GM21717 (cell line): ENCODE measurements around the gene IL25.
"Not testable (repeated sequence)": the region's sequence is repeated elsewhere in the genome, so short reads cannot be mapped to it uniquely, and the experiment has no call there.

ENCODE experiments used
- ATAC-seq: cut with Tn5 transposase; IDR thresholded peaks from one replicate; pipeline ENCODE4 v1.9.1; 2021; ENCODE audit warnings: mild to moderate bottlenecking, moderate library complexity; ENCODE audit not compliant: unreplicated experiment

Gene IL25

GRCh38 chr14:23371865-23372264 lies 744 bp upstream of the IL25 start:
- no peak for ATAC-seq

- ATAC-seq, result no peak
Observed at GRCh38 chr14:23373041-23373440, 432 bp downstream of the IL25 start.

- no peak for ATAC-seq
Observed at GRCh38 chr14:23375527-23376251, 3.1 kb downstream of the IL25 start.

GRCh38 chr14:23376482-23377197 lies 4.0 kb downstream of the IL25 start, which contains the start of gene CMTM5:
Gene CMTM5, plus strand, starts transcription at chr14:23377046. Its CDS starts 206 bp downstream, at chr14:23377252.
- no peak for ATAC-seq

- no peak for ATAC-seq
Observed at GRCh38 chr14:23377198-23377550, 4.6 kb downstream of the IL25 start.

GRCh38 chr14:23377573-23378563 lies 5.3 kb downstream of the IL25 start:
- no peak for ATAC-seq

- ATAC-seq, result no peak
Observed at GRCh38 chr14:23378612-23379220, 6.1 kb downstream of the IL25 start.

DNA sequence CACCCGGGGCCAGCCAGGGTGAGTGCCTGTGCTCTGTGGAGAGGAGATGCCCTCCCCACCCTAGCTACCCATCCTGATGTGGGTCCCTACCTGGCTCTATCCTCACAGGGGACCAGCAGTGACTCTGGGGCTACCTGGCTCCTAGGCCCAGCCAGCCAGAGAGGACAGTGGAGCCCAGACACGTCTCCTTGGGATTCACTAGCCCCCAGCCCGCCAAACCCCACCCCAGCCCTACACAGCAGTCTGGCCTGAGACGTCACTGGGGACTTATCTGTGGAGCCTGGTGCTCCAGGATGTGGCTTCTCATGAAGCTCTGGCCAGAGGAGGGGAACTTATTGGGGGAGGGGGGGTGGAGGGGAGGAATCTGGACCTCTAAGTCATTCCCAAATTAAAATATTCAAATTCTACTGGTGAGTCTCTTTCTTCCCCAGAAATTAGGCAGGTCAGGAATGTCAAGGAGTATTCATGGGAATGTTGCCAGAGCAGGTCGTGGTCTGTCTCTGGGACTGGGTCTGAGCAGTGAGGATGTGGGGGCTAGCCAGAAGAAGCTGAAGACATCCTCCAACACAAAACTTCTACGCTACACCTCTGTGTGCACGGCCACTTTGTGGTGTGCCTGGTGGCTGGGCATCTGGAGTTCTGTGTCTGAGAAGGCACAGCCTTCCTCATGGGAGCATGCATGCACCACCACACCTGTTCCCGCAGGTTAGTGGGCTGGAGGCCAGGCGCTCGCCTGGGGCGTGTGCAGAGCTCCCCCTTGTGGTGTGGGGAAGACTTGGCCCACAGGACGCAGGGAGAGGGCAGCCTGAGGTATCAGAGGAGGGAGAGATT lies 7.0 kb downstream of the IL25 start:
- ATAC-seq, result no peak

DNA sequence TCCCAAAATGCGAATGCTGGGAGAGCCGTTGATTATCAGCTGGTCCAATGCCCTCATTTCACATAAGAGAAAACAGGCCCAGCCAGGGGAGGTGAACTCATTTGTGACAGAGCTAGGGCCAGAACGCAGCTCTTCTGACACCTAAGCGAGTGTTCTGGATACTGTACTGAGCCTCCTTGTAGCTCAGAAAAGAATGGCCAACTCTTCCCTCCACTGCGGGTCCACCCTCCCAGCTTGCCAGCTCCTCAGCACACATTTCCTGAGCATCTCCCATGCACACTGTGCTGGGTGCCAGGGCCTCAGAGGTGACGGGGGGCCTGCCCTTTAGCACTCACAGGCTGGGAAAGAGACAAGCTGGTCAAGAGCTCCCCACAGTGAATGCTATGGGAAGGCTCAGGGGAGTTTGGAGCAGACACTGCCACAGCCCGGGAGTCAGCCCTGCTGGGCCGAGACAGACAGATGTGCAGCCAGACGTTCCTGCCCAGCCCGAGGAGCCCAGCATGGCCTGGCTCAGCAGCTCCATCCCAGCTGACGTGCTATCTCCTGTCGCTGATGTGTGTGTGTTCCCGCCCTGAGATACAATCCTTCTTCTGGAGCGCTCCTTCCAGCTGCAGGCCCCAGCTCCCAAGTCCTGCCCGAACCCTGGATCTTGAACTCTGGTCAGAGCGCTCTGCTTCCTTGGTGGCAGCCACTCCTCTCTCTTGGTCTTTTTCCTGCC lies 7.7 kb downstream of the IL25 start:
- ATAC-seq, result no peak

GRCh38 chr14:23380976-23381375 lies 8.4 kb downstream of the IL25 start:
- ATAC-seq, result no peak

DNA sequence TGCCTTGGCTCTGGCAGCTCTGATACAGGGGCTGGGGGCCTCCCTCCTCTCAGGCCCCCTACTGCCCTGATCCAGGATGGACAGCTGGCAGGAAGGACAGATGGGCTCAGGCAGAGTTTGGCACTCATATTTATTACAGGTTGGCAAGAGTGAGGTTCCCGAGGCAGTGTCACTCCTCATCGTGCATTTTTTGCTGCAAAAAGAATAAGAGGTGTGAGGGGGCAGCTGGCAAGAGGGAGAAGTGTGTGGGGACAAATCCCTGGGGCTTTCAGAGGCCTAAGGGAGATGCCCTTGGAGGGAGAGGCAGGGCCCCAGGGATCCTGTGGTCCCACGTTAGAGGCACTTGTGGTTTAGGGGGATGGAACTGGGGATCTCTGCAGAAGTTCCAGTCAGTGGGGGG lies 9.3 kb downstream of the IL25 start:
- no peak for ATAC-seq

- no peak for ATAC-seq
Observed at GRCh38 chr14:23382276-23382675, 9.7 kb downstream of the IL25 start.

- no peak for ATAC-seq
Observed at GRCh38 chr14:23382731-23383440, 10.3 kb downstream of the IL25 start.

DNA sequence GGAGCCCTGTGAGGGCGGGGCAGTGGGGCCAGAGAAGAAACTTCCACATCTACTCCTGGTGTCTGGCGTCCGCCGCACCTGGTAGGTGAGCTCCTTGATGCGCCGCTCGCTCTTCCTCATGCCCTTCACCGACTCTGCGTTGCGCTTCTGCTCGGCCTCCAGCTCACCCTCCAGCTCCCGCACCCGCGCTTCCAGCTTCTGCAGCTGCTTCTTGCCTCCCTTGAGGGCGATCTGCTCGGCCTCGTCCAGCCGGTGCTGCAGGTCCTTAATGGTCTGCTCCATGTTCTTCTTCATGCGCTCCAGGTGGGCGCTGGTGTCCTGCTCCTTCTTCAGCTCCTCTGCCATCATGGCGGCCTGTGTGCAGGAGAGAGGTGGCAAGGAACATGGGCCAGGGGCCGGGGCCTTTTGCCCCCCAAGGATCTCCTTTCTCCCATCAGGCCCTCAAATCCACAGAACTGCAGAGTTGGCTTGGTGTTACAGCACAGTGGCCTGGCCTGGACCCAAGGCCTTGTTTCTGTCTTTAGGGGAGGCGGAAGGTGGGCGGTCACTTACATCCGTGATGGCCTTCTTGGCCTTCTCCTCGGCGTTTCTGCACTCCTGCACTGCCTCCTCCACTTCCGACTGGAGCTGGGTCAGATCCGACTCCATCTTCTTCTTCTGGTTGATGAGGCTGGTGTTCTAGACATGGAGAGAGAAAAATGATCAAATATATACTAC lies 11.9 kb downstream of the IL25 start:
- ATAC-seq, result no peak

DNA sequence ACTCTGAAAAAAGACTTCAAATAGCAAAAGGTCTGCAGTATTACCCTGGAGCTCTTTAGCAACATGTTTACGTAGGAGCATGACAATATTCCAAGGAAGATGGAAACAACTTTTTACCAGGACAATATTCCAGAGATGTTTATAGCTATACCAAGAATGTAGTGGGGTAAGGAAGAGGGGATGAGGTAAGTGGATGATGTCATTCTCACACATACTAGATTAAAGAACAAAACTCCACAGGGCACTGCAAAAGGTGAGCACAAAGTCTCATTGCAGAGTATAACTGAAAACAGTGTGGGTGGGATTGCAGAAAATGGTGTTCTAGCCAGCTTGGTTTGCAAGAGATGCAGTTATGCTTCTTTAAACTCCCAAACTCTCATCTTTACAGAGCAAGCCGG lies 12.6 kb downstream of the IL25 start:
- ATAC-seq, result no peak

DNA sequence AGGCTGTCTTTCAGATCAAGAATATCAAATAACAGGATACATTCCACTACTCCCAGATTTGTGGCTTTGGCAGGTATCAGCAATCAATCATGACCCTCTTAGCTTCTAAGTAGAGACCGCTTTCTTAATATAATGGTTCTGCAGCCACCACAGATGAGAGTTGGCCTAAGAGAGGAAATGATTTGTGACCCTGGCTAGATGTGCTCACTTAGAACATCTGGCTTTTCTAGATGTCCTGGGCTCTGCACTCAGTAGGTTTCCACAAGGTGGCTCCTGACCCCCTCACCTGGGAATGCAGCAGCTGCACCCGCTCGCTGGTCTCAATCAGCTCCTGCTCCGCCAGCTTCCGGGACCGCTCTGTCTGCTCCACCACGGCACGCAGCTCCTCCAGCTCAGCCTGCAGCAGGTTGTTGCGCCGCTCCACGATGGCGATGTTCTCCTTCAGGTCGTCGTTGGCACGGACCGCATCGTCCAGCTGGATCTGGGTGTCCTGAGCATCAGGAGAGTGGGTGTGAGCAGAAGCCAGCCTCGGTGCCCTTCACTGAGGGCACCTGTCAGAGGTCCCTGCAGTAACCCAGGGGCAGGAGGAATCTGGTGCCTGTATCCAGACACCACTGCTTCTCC lies 13.1 kb downstream of the IL25 start:
- ATAC-seq, result no peak

GRCh38 chr14:23386266-23386657 lies 13.7 kb downstream of the IL25 start:
- not testable (repeated sequence) for ATAC-seq

DNA sequence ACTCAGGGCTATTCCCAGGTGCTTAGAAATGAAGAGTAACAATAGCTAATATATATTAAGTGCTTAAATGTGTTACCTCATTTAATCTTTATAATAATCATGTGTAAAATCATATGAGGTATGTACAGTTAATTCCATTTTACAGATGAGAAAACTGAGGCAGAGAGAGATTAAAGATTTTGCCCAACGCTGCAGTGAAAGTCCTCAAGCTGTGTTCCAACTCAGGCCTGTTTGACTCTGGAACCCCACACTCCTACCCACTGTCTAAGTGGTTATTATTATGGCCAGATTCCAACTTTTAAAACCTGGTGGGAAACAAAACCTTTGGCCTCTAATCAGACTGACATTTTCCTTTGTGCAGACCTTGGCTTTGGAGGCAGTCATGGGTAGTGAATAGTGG lies 14.4 kb downstream of the IL25 start:
- no peak for ATAC-seq
